Measurements from ENCODE around the gene MFGE8. TPM values are rescaled to one million over a fixed set of nuclear protein-coding genes. Genes with fewer than 3 reads are reported as not detected.

MFGE8 gene
- total RNA-seq, 1 donor from 2014 or later = 168 TPM

DNA sequence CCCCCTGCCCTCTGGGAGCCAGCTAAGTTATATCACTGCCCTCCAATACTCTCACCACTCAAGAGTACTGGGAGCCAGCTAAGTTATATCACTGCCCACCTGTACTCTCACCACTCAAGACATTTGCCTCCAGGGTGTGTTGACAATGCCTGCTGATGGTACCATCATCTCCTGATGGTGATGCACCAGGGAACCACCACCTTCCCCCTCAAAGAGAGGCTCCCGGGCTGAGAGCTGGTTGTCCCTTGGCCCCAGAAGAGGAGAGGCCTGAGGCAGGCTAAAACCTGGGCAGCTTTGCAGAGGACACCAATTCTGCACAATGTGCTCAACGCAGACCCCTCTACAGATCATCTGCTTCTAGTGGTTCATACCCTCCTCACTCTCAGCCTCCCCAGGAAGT lies 10.3 kb downstream of the MFGE8 start:
- Histone ChIP-seq H3K36me3 (peaks cover 23% of the 10 kb centered on the region), H3K4me1 (peaks cover 10% of the 10 kb centered on the region), H3K27ac (no peak overlapping the region), H3K9me3 (no peaks in the 10 kb centered on the region), H3K27me3 (no peaks in the 10 kb centered on the region), H3K4me3 (no peak overlapping the region)
- DNase-seq = no peak
- TF ChIP-seq, protein P1, sequence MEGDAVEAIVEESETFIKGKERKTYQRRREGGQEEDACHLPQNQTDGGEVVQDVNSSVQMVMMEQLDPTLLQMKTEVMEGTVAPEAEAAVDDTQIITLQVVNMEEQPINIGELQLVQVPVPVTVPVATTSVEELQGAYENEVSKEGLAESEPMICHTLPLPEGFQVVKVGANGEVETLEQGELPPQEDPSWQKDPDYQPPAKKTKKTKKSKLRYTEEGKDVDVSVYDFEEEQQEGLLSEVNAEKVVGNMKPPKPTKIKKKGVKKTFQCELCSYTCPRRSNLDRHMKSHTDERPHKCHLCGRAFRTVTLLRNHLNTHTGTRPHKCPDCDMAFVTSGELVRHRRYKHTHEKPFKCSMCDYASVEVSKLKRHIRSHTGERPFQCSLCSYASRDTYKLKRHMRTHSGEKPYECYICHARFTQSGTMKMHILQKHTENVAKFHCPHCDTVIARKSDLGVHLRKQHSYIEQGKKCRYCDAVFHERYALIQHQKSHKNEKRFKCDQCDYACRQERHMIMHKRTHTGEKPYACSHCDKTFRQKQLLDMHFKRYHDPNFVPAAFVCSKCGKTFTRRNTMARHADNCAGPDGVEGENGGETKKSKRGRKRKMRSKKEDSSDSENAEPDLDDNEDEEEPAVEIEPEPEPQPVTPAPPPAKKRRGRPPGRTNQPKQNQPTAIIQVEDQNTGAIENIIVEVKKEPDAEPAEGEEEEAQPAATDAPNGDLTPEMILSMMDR (IDR thresholded peaks at IDR 0.05) = no peak
- ATAC-seq = no peak
- intact Hi-C loops (cut with DNase I) = loop anchor here (10.0 kb wide), 1 partner anchor 112 kb away; no protein-coding TSS in a partner anchor

DNA sequence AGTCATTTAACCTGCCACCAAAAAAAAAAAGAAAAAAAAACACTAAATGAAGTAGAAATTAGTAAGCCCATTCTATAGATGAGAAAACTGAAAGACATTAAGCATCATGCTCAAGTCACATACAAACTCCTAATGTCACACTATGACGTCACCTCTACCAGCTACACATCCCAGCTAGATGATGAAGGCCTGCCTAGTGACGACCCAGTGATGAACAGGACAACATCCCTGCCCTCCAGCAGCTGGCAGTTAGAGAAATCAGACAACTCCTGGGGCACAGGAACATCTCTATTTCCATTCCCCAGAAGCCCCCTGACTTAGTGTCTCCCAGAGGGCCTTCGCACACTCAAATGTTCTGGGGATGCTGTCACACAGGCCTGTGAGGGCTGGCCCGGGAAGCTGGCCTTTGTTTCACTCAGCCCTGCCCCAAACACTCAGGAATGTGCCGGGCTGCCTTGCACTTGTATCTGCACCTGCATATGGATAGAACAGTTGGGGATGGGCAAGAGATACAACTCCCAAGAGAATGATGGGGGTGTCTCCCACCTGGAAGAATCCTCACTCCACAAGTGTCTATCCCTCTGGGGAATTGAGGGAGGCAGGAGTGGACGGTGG lies 10.9 kb downstream of the MFGE8 start:
- ATAC-seq = no peak
- intact Hi-C loops (cut with DNase I) = loop anchor here (10.0 kb wide), 1 partner anchor 112 kb away; no protein-coding TSS in a partner anchor
- H3K4me3 ChIP-seq = no peak overlapping the region
- H3K36me3 ChIP-seq = peaks cover 23% of the 10 kb centered on the region
- peaks cover 14% of the 10 kb centered on the region for H3K4me1 ChIP-seq
- H3K27ac ChIP-seq = no peak overlapping the region
- TF ChIP-seq, protein P1 (IDR thresholded peaks at IDR 0.05) = no peak
- H3K9me3 ChIP-seq = no peaks in the 10 kb centered on the region
- no peaks in the 10 kb centered on the region for H3K27me3 ChIP-seq
- DNase-seq = no peak

DNA sequence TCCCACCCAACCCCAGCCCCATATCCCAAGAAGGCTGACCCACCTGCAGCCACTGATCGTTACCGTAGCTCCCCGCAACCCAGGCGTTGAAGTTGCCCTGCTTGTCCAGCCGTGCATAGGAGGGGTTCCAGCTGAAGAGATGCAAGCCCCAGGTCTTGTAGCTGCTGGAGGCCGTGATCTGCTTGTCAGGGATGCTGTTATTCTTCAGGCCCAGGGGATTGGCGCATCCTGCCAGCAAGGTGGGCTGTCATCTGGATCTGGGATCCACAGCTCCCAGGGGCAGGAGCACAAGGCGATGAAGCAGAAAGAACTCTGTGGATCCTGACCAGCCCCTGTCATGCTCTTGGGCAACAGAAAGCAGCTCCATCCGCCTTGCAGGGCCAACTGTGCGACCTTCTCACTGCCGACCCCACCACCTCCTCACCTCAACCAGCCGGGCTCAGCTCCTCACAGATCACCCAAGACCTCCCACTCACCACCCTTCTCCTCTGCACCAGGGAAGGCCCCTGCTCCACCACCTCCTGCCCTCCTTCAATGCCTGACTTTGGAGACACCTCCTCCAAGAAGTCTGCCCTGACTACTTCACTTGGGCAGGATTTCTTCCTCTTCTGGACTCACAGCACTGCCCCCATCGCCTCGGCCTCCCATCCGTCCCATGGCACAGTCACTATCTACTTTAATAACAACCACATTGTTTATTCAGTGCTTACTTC lies 11.5 kb downstream of the MFGE8 start:
- H3K36me3 ChIP-seq = peaks cover 22% of the 10 kb centered on the region
- H3K27ac ChIP-seq = no peak overlapping the region

DNA sequence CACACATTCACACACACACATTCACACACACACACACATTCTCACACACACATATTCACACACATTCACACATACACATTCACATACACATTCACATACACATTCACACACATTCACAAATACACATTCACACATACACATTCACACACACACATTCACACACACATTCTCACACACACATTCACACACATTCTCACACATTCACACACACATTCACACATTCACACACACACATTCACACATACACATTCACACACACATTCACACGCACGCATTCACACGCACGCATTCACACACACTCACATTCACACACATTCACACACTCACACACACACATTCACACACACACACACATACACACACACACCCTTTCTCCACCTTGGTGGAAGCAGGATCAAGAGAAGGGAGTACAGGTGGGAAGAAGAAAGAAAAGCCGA lies 12.2 kb downstream of the MFGE8 start:
- ATAC-seq = no peak
- Histone ChIP-seq H3K36me3 (peaks cover 15% of the 10 kb centered on the region), H3K27me3 (no peaks in the 10 kb centered on the region), H3K9me3 (no peaks in the 10 kb centered on the region), H3K4me3 (no peak overlapping the region), H3K4me1 (peaks cover 20% of the 10 kb centered on the region), H3K27ac (no peak overlapping the region)
- intact Hi-C loops (cut with DNase I) = loop anchor here (10.0 kb wide), 1 partner anchor 114 kb away; no protein-coding TSS in a partner anchor
- TF ChIP-seq, protein P1 (IDR thresholded peaks at IDR 0.05) = no peak
- DNase-seq = no peak

More for the DNA sequence above, 11.5 kb downstream of the MFGE8 start:
- Histone ChIP-seq H3K27me3 (no peaks in the 10 kb centered on the region), H3K4me1 (peaks cover 20% of the 10 kb centered on the region), H3K4me3 (no peak overlapping the region), H3K9me3 (no peaks in the 10 kb centered on the region)
- DNase-seq (no peak), ATAC-seq (no peak)
- TF ChIP-seq, protein P1 (IDR thresholded peaks at IDR 0.05) = no peak
- intact Hi-C loops (cut with DNase I) = loop anchor here (10.0 kb wide), 1 partner anchor 113 kb away; no protein-coding TSS in a partner anchor

DNA sequence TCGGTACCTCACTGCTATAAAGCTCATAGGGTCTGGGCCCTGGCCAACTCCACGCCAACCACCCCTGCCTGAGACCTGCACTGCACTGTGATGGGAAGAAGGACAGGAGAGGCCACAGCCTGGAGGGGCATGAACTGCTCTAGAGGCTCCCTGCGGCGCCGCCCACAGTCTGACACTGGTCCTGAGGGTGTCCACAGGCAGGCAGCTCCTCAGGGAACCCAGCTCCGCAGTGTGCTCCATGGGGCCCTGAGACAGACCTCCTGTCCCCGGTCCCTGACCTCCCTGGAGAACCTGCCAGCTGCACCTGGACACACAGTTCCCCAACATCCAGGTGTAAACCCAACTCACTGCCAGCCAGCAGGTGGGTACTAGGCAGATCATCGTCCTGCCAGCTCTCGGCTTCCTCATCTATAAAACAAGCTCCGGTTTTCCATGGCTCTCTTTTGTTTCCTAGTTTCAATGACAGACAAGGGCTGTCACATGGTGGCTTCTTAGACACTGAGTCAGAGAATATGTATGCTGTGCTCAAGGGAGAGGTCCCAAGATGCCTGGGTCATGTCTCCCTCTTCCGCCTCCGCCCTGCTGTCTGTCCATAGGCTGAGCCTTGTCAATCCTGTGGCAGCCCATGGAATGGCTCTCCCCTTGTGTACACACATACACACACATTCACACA lies 12.7 kb downstream of the MFGE8 start:
- intact Hi-C loops (cut with DNase I) = loop anchor here (10.0 kb wide), 1 partner anchor 114 kb away; no protein-coding TSS in a partner anchor

More for the DNA sequence above, 12.7 kb downstream of the MFGE8 start:
- peaks cover 10% of the 10 kb centered on the region for H3K36me3 ChIP-seq
- no peaks in the 10 kb centered on the region for H3K27me3 ChIP-seq
- no peak overlapping the region for H3K4me3 ChIP-seq
- peaks cover 26% of the 10 kb centered on the region for H3K4me1 ChIP-seq
- no peak for DNase-seq
- TF ChIP-seq, protein P1 (IDR thresholded peaks at IDR 0.05) = no peak
- no peak overlapping the region for H3K27ac ChIP-seq
- no peak for ATAC-seq
- no peaks in the 10 kb centered on the region for H3K9me3 ChIP-seq

Data from upper lobe of right lung (tissue), 1 donor.